K562 (cell line): Measurements from ENCODE around the gene METTL15. TPM values are rescaled to one million over a fixed set of nuclear protein-coding genes. Genes with fewer than 3 reads are reported as not detected.

Experiments
- ARNT ChIP-seq, 2 experiments: fragments of 450-650 bp; IDR thresholded peaks; 2 replicates each; pipeline ENCODE4 v1.6.1; 2016; ENCODE audit warnings: mild to moderate bottlenecking in 1 of 2
- CXXC5 ChIP-seq: fragments of 250-450 bp; sonication (Bioruptor Pico); IDR thresholded peaks from 2 replicates; pipeline ENCODE4 v1.8.0; 2022; ENCODE audit warnings: inconsistent platforms, mild to moderate bottlenecking, moderate library complexity
- DEAF1 ChIP-seq: fragments of 450-650 bp; formaldehyde crosslinking; IDR thresholded peaks from 2 replicates; pipeline ENCODE4 v1.4.0; 2020; ENCODE audit warnings: mild to moderate bottlenecking, moderate library complexity
- ESRRA ChIP-seq: fragments of 450-650 bp; IDR thresholded peaks from 2 replicates; pipeline ENCODE4 v1.6.1; 2014; ENCODE audit warnings: low read depth, mild to moderate bottlenecking, moderate library complexity, borderline replicate concordance
- EWSR1 ChIP-seq: fragments of 450-650 bp; IDR thresholded peaks from 2 replicates; pipeline ENCODE4 v1.6.1; 2018; ENCODE audit warnings: borderline replicate concordance, mild to moderate bottlenecking, low read depth, moderate library complexity; ENCODE audit not compliant: partially characterized antibody
- EZH2 ChIP-seq: IDR thresholded peaks from 2 replicates; pipeline ENCODE4 v1.6.1; 2012; ENCODE audit warnings: low read depth, mild to moderate bottlenecking, inconsistent platforms, low read length, borderline replicate concordance
- FOXJ3 ChIP-seq: sonication (generic); formaldehyde crosslinking; IDR thresholded peaks from 2 replicates; pipeline ENCODE4 v1.4.0; 2020; ENCODE audit warnings: mild to moderate bottlenecking, missing genetic modification reagents
- GABPB2 ChIP-seq: fragments of 250-450 bp; sonication (Bioruptor Pico); conservative IDR thresholded peaks from 2 replicates; pipeline ENCODE4 v1.5.1; 2021; ENCODE audit warnings: mild to moderate bottlenecking
- HDAC2 ChIP-seq: fragments of 450-650 bp; IDR thresholded peaks from 2 replicates; pipeline ENCODE4 v1.6.1; 2016; ENCODE audit warnings: mild to moderate bottlenecking
- HDGF ChIP-seq: fragments of 450-650 bp; IDR thresholded peaks from 2 replicates; pipeline ENCODE4 v1.6.1; 2016
- HEY1 ChIP-seq: fragments of 250-450 bp; sonication (Bioruptor Pico); IDR thresholded peaks from 2 replicates; pipeline ENCODE4 v1.5.0; 2020; ENCODE audit warnings: mild to moderate bottlenecking, moderate library complexity, borderline replicate concordance
- HMGN3 ChIP-seq: IDR thresholded peaks from 2 replicates; pipeline ENCODE4 v1.6.1; 2011; ENCODE audit warnings: borderline replicate concordance, low read depth, mild to moderate bottlenecking, mixed read lengths, low read length; ENCODE audit not compliant: insufficient read length; ENCODE audit errors: extremely low read depth
- KLF13 ChIP-seq: fragments of 450-650 bp; IDR thresholded peaks from 2 replicates; pipeline ENCODE4 v1.6.1; 2016; ENCODE audit warnings: missing genetic modification characterization, low read depth, mild to moderate bottlenecking, missing compliant biosample characterization, moderate library complexity, borderline replicate concordance
- MEIS2 ChIP-seq: fragments of 450-650 bp; IDR thresholded peaks from 2 replicates; pipeline ENCODE4 v1.6.1; 2014; ENCODE audit warnings: mild to moderate bottlenecking; ENCODE audit not compliant: partially characterized antibody
- NCOA6 ChIP-seq: fragments of 450-650 bp; IDR thresholded peaks from 2 replicates; pipeline ENCODE4 v1.6.1; 2017; ENCODE audit warnings: mild to moderate bottlenecking
- NR1H2 ChIP-seq: sonication (generic); formaldehyde crosslinking; IDR thresholded peaks from 2 replicates; pipeline ENCODE4 v1.4.0; 2020; ENCODE audit warnings: mild to moderate bottlenecking, missing genetic modification reagents
- PTBP1 ChIP-seq: fragments of 200-400 bp; formaldehyde crosslinking; IDR thresholded peaks from 2 replicates; pipeline ENCODE4 v1.6.1; 2017; ENCODE audit warnings: low read depth, low read length
- RHOXF2B ChIP-seq: fragments of 250-450 bp; sonication (Bioruptor Pico); conservative IDR thresholded peaks from 2 replicates; pipeline ENCODE4 v1.5.1; 2021
- TAF15 ChIP-seq: fragments of 200-400 bp; formaldehyde crosslinking; IDR thresholded peaks from 2 replicates; pipeline ENCODE4 v1.6.1; 2017; ENCODE audit warnings: mild to moderate bottlenecking, low read depth, low read length, moderate library complexity
- TOE1 ChIP-seq, 2 experiments: fragments of 450-650 bp in 1 of 2; sonication (generic) in 1 of 2; formaldehyde crosslinking in 1 of 2; IDR thresholded peaks; 2 replicates each; pipeline versions ENCODE4 v1.7.1 to v1.8.0; 2016 to 2022; ENCODE audit warnings: borderline replicate concordance in 2 of 2, mild to moderate bottlenecking in 2 of 2, antibody characterized with exemption in 1 of 2, inconsistent platforms in 1 of 2, low read depth in 1 of 2, missing genetic modification reagents in 1 of 2, moderate library complexity in 1 of 2
- ZNF165 ChIP-seq: fragments of 250-450 bp; sonication (Bioruptor Pico); IDR thresholded peaks from 2 replicates; pipeline ENCODE4 v1.4.0; 2020; ENCODE audit warnings: borderline replicate concordance
- ZNF778 ChIP-seq: fragments of 450-650 bp; formaldehyde crosslinking; IDR thresholded peaks from 2 replicates; pipeline ENCODE4 v1.4.0; 2020; ENCODE audit warnings: mild to moderate bottlenecking, moderate library complexity
- ZNF79 ChIP-seq: fragments of 250-450 bp; sonication (Bioruptor Pico); IDR thresholded peaks from 2 replicates; pipeline ENCODE4 v1.4.0; 2020; ENCODE audit warnings: low read depth, mild to moderate bottlenecking, moderate library complexity
- ZZZ3 ChIP-seq: fragments of 450-650 bp; IDR thresholded peaks from 2 replicates; pipeline ENCODE4 v1.6.1; 2016; ENCODE audit warnings: antibody characterized with exemption, mild to moderate bottlenecking, moderate library complexity
- polyA plus RNA-seq, 8 experiments: library from polyadenylated mRNA; depleted of rRNA in 4 of 8; stranded (reverse) in 5 of 8; unstranded in 3 of 8; fragments of >200 nt; fragmentation: Nextera tagmentation in 2 of 8; fragmentation: Illumina TruSeq in 1 of 8; extraction: Ambion mirVana in 2 of 8; extraction: Trizol in 1 of 8; gene quantifications; 2 replicates each; pipeline versions ENCODE4 v1.2.1 to v1.2.3, GENCODE V29; 2011 to 2014; ENCODE audit warnings: inconsistent platforms in 1 of 8, missing spikeins in 1 of 8
- total RNA-seq, 7 experiments: library from RNA; depleted of rRNA in 6 of 7; stranded (reverse); fragments of >200 nt in 6 of 7; fragmentation: Illumina TruSeq in 2 of 7; extraction: Trizol in 2 of 7; gene quantifications; 2 replicates each; pipeline versions ENCODE4 v1.2.1 to v1.2.3, GENCODE V29; 2011 to 2021; ENCODE audit warnings: low replicate concordance in 1 of 7
- TF ChIP-seq, protein P1 (sequence below): sonication (generic); formaldehyde crosslinking; IDR thresholded peaks from 2 replicates; pipeline ENCODE4 v1.8.0; 2022; ENCODE audit warnings: mild to moderate bottlenecking, missing genetic modification reagents

METTL15 gene
- total and polyA plus RNA-seq, 9 of the 15 experiments (the other 6 are each of a cell fraction or from before 2014, with no cell fraction given), result 10.7 to 21.7 (median 15.9) TPM

- TF ChIP-seq TAF15 (no peak), KLF13 (tag) (no peak), EZH2 (no peak), HEY1 (CRISPR knock-in tag) (no peak), PTBP1 (no peak), DEAF1 (CRISPR knock-in tag) (no peak), NCOA6 (peak; percentile 73; the same call in 1 of the 2 replicates), EWSR1 (no peak), FOXJ3 (no peak), CXXC5 (peak; percentile 91), HDGF (no peak), MEIS2 (peak; percentile 88), ZZZ3 (peak; percentile 65; the same call in 1 of the 2 replicates), NR1H2 (CRISPR knock-in tag) (no peak), TOE1 (IDR thresholded peaks at IDR 0.05; ENCODE audit: borderline replicate concordance) (no peak), TOE1 (CRISPR knock-in tag; IDR thresholded peaks at IDR 0.05; ENCODE audit: borderline replicate concordance, low read depth) (no peak), GABPB2 (no peak), ESRRA (peak; percentile 74; the same call in 1 of the 2 replicates), ZNF165 (no peak), ZNF79 (CRISPR knock-in tag) (no peak), ARNT (IDR thresholded peaks at IDR 0.05) (0 out of 4 replicates have a peak, but pooled peaks of 1 of the 2 experiments have one; percentile 15), HMGN3 (no peak), HDAC2 (peak; percentile 24; the same call in 1 of the 2 replicates), RHOXF2B (CRISPR knock-in tag) (no peak), ZNF778 (CRISPR knock-in tag) (no peak)
- TF ChIP-seq, protein P1, sequence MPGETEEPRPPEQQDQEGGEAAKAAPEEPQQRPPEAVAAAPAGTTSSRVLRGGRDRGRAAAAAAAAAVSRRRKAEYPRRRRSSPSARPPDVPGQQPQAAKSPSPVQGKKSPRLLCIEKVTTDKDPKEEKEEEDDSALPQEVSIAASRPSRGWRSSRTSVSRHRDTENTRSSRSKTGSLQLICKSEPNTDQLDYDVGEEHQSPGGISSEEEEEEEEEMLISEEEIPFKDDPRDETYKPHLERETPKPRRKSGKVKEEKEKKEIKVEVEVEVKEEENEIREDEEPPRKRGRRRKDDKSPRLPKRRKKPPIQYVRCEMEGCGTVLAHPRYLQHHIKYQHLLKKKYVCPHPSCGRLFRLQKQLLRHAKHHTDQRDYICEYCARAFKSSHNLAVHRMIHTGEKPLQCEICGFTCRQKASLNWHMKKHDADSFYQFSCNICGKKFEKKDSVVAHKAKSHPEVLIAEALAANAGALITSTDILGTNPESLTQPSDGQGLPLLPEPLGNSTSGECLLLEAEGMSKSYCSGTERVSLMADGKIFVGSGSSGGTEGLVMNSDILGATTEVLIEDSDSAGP (CRISPR knock-in tag), result no peak
Measured at GRCh38 chr11:28107750-28108618, at the start of gene METTL15, which contains the start of gene KIF18A (continued).
